GM18951 (cell line): ENCODE results near the gene WDR1.

Experiments used
- POLR2A ChIP-seq: IDR thresholded peaks from 4 replicates; pipeline ENCODE4 v1.6.1; 2011; ENCODE audit warnings: mild to moderate bottlenecking; ENCODE audit not compliant: insufficient read length, insufficient read depth; ENCODE audit errors: extremely low read depth
- in situ Hi-C: fragments of 300-500 bp; cut with MboI; formaldehyde crosslinking; loops from one replicate; pipeline ENCODE4 v1.12.0; 2022; ENCODE audit warnings: low sequenced_read_pairs, mixed read lengths, inconsistent platforms; ENCODE audit not compliant: unreplicated experiment

The WDR1 gene

DNA sequence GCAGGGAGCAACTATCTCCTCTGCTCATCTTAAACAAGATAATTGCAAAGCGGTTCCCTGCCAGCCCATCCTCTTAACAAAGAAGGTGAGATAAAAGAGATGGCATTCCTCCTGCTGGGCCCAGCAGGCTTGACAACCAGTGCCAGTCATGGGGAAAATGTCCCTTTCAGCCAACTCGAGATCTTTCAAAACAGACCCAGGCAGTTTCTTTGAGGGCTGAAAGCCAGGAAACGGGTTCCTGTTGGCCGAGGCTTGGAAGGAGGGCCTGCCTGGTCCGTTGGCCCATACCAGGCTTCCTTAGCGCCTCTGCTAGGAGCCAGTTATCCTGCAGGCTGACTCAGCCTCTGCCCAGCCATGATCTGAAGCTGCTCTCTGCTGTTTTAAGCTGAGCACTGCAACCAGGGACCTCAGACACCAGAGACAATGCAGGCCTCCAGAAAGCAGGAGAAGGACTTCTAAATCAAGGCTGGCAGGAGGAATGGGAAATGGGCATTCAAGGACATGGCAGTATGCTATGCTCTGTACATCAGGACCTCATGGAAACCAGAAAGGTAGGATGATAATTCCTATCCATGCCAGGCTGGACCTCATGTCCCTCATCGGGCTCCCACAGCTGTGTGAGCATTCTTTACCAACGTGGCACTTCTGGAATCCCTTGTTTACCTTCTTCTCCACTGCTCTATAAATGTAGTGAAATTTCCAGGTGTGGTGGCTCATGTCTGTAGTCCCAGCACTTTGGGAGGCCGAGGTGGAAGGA is 52.9 kb downstream of the WDR1 start:
- no peak for TF ChIP-seq POLR2A
- in situ Hi-C loops, result no loop called here

DNA sequence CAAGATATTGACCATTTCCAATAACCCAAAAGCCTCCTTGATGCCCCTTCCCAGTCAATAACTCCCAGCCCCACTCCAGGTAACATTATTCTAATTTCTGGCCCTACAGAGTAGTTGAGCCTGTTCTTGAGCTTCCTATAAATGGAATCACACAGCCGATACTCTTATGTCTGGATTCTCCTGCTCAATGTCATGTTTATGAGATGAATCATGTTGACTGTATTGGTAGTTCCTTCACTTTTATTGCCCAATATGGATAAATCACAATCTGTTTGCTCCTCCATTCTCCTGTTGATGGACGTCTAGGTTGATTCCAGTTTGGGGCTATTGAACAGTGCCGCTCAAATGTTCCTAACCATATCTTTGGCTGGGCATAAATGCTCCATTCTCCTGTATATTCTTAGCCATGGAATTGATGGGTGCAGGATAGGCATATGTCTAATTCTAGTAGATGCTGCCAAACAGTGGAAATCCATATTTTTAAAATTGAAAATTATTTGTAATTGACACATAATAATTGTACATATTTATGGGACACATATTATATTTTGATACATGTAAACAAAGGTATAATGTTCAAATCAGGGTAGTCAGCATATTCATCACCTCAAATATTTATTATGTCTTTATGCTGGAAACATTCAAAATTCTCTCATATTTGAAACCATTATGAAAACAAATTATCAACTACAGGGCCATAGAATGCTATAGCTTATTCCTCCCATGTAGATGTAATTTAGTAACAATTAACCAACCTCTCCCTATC is 54.8 kb downstream of the WDR1 start:
- in situ Hi-C loops, result no loop called here
- no peak for TF ChIP-seq POLR2A

DNA sequence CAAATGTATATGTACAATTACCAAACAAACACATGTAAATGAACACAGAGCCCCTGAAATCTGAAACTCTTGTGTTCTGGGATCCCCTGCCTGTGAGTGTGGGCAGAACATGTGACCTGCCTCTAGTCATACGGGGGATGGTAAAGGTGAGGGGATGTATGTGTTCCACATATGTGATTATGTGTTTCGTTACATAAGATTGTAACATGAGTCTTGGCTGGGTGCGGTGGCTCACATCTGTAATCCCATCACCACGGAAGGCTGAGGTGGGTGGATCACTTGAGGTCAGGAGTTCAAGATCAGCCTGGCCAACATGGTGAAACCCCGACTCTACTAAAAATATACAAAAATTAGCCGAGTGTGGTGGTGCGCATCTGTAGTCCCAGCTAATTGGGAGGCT is 58.2 kb downstream of the WDR1 start:
- no peak for TF ChIP-seq POLR2A
- in situ Hi-C loops, result no loop called here

DNA sequence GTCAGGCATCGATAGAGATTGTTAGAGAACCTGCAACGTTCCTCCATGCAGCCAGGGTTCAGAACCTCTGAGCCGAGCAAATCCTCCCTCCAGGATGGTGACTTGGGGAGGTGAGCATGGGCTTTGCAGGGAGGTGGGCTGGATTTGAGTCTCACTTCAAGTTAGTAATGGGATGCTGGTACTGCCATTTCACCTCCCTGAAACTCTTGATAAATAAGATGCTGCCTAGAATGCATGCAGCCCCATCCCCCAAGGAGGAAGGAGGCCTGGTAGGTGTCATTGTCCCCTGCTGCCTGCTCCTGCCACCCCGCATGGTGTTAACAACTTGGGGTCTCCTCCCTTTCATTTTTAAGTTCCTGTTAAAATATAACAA is 59.6 kb downstream of the WDR1 start:
- TF ChIP-seq POLR2A, result no peak

DNA sequence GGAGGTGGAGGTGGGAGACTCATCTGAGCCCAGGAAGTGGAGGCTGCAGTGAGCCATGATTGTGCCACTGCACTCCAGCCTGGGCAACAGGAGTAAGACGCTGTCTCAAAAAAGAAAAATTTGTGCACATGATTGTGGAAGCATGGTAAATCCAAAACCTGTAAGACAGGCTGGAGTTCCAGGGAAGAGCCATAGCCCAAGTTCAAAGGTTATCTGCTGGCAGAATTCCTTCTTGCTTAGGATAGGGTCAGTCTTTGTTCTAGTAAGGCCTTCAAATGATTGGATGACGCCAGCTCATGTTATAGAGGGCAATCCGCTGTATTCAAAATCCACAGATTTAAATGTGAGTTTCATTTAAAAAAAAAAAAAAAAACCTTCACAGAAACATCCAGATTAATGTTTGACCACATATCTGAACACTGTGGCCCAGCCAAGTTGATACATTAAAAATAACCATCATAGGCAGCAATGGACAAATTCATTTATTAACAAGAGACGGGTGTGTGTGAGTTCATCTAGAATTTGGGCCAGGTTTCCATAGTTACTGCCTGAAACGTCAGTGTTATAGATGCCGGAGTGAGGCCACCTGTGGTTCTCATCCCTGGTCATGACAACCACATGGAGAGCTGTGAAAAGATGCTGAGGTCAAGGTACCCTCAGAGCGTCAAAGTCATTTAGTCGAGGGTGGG is 60.1 kb downstream of the WDR1 start:
- TF ChIP-seq POLR2A, result no peak
- in situ Hi-C loops, result no loop called here

More for the DNA sequence above, 59.6 kb downstream of the WDR1 start:
- in situ Hi-C loops, result no loop called here

DNA sequence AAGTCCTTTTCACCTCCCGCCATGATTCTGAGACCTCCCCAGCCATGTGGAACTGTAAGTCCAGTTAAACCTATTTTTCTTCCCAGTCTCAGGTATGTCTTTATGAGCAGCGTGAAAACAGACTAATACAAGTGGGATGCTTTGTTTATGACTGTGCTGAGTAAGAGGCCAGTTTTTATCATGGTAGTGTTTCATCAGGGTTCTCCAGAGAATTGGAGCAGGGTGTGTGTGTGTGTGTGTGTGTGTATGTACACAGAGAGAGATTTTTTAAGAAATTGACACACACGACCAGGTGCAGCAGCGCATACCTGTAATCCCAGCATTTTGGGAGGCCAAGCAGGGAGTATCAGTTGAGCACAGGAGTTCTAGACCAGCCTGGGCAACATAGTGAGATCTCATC is 60.7 kb downstream of the WDR1 start:
- no peak for TF ChIP-seq POLR2A
- in situ Hi-C loops, result no loop called here

DNA sequence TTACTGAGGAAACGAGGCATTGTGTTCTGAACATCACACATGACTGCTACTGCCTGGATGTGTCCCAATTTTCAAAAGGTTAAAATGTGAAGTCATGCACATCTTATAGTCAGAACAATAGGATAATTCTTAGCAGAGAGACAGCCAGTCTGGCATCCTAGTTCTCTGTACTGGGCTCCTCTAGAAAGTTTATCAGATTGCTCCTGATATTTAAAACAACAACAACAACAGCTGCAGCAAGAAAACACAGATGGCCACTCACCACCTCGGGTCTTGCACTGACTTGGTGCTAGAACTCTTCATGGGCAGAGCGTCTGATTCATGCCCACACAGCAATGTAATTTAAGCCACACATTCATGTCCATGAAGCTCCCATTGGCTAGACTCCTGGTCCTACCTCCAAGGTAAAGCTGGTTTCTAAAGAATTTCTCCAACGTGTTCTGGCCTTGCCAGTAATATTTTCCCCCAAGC is 62.0 kb downstream of the WDR1 start:
- no peak for TF ChIP-seq POLR2A
- in situ Hi-C loops, result no loop called here

DNA sequence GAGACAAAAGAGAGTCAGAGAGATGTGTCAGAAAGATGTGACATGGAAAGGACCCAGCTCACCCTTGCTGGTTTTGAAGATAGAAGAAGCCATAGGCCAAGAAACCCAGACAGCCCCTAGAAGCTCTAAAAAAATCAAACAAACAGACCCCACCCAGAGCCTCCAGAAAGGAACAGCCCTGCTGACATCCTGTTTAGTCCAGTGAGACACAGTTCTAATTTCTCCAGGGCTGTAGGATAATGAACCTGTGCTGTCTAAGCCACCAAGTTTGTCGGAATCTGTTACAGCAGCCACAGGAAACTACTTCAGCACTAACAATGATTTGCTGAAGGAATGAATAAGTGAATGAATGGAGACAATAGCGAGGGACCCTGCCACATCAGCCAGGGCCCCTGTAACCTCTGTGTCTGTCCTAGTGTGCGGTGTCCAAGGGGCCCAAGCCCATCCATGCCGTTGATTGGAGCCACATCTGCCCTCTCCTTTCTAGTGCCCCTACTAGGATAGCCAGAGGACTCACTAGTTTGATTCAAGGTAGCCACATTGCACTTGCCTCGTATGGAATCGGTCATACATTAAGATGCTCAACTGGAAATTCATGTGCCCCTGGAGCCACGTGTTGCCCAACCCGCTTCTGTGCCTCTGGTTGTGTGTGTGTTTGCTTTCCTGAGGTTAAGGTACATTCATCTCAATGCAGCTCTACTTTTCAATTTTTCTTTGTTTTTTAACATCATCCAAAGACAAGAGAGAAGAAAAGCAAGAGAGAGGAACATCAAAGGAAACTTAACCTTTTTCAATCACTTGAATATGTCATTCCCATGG is 62.8 kb downstream of the WDR1 start:
- in situ Hi-C loops, result no loop called here

DNA sequence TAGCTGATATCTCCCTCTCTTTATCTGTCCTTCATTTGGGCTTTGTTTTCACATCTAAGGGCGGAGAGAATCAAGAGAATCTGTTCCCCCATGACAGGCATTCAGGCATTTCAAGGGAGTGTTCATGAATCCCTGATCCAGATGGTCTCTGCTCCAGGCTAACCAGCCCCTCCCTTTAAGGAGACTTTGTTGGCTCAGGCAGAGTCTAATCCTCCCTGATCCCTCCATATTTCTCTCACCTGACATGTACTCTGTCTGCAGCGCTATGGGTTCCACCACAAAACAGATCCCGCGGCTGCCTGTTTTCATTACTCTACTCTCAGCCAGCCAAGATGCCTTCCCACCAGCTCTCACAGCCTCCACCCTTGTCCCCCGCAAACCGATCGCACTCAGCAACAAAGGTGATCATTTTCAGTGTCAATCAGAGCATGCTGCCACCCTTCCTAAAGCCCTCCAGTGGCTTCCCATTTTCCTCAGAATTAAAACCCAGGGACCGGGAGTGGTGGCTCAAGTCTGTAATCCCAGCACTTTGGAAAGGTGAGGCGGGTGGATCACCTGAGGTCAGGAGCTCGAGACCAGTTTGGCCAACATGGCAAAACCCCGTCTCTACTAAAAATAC is 65.0 kb downstream of the WDR1 start:
- in situ Hi-C loops, result no loop called here
- TF ChIP-seq POLR2A, result no peak

More for the DNA sequence above, 62.8 kb downstream of the WDR1 start:
- no peak for TF ChIP-seq POLR2A

DNA sequence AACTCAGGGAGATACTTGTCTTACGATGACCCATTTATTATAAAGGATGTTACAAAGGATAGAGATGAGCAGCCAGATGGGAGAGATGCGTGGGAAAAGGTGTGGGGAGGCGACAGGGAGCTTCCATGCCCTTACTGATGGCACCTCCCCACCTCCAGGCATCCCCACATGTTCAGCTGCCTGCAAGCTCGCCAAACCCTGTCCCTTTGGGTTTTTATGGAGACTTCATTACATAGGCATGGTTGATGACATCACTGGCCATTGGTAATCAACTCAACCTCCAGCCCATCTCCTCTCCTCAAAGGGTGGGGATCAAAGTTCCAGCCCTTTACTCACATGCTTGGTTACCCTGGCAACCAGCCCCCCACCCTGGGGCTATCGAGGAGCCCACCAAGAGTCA is 65.9 kb downstream of the WDR1 start:
- no peak for TF ChIP-seq POLR2A
- in situ Hi-C loops, result no loop called here

DNA sequence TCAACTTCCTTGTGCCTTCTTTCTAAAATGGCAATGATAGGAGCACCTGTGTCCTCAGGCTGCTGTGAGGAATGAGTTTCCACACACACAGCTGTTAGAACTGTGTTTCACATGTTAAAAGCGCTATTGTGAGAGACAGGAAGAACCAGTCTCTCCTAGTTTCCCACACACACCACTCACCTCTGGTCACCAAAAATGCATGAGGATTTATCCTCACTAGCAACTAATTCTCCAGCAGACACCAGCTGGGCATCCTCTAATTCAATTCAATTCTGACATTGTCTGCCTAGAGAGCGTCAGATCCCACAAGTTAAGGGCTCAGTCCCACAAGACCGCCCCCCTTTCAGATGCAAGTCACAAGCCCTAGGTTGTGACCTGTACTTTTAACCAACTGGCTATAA is 66.3 kb downstream of the WDR1 start:
- no peak for TF ChIP-seq POLR2A
- in situ Hi-C loops, result no loop called here

DNA sequence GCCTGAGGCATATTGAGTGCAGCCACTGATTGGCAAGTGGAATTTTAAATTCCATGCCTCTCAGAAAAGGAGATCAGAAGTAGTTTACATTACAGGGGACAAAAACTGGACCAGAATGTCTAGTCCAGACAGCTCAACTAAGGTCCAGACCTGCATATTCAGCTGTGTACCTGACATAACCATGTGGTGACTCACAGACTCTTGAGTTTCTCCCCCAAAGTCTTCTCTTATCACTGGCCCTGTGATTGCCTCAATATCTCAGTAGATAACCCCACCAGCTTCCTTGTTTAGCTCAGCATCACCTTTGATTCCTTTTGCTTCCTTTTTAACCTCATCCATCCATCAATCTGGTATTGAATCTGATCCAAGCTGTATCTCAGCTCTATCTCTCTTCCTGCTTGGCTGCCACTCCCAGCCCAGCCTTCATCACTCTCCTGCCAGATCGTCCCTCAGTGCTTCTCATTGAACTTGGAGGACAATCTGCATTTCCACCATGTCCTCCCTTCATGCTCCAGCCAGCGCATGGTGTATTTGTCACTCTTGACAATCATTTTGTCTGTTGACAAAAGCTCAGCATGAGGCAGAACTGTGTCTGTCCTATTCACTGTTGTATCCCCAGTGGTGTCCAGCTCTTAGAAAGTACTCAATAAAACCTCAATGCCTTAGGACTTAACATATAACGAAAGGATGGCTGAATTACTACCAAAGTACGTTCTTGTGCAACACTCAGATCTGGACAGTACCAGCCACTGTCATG is 67.5 kb downstream of the WDR1 start:
- in situ Hi-C loops, result no loop called here
- no peak for TF ChIP-seq POLR2A
